GM21619 (cell line): ENCODE measurements around the gene BRD2.

ENCODE experiments used
- ATAC-seq: cut with Tn5 transposase; IDR thresholded peaks from one replicate; pipeline ENCODE4 v1.9.1; 2021; ENCODE audit not compliant: unreplicated experiment

BRD2 gene

GRCh38 chr6:33023536-33023935 lies 55.1 kb downstream of the BRD2 start:
- no peak for ATAC-seq

- ATAC-seq = no peak
These were observed 56.1 kb downstream of the BRD2 start for GRCh38 chr6:33024521-33024920.

- no peak for ATAC-seq
These were observed 59.9 kb downstream of the BRD2 start for GRCh38 chr6:33028220-33028849.

- ATAC-seq = peak; percentile 52
These were observed 61.2 kb downstream of the BRD2 start for GRCh38 chr6:33029328-33030184.

- ATAC-seq = no peak
These were observed 61.9 kb downstream of the BRD2 start for GRCh38 chr6:33030245-33030644.
